Pons (tissue), 1 donor: ENCODE results near the gene UCP2.

Experiments
- DNase-seq: peaks from one replicate; pipeline ENCODE4 v3.0.0-alpha.2; 2016; ENCODE audit warnings: low spot score

Gene UCP2

DNA sequence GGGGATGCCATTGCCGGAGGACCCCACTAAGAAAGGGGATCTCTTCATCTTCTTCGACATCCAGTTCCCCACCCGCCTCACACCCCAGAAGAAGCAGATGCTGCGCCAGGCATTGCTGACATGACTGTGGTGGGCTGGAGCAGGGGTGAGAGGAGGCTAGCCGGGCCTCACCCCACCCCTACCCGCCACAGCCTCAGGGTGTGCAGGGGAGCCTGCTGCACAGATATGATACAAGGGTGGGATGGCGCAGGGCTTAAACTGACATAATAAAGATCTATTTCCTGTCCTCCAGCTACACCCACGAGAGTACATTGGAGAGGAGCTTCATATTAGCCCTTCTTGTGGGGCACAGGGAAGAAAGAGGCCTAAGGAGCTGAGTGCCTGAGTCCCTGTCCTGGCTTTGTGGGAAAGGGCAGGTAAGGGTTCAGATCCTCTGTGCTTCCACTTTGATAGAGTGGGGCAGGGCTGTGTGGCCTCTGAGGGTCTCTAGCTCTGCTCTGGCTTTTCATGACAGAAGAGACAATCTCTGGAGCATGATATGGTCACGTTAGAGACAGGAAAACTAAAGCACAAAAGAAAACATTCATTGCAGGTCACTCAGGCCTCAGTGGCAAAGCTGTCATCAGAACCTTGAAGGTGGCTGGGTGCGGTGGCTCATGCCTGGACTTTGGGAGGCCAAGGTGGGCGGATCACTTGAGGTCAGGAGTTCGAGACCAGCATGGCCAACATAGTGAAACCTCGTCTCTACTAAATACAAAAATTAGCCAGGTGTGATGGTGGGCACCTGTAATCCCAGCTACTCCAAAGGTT is 12.4 kb downstream of the UCP2 start:
- DNase-seq = no peak

- no peak for DNase-seq
Measured at GRCh38 chr11:73969091-73969490, 13.6 kb downstream of the UCP2 start.

- DNase-seq = no peak
Measured at GRCh38 chr11:73968356-73968966, 14.2 kb downstream of the UCP2 start.

DNA sequence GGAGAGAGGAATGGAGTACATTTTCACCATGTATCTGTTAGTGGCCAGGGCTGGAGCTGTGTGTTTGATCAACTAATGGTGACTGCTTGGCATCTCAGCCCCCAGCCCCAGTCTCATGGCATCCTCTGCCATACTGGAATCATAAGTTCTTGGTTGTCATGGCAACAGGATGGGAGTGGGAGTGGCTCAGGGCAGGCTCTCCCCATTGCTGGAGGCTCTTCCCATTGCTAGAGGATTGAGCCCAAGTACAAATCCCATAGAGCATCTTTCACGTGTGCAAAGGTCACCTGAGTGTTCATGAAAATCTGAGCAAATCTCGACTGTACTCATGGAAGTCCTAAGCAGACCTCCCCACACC is 16.9 kb downstream of the UCP2 start:
- DNase-seq = no peak

DNA sequence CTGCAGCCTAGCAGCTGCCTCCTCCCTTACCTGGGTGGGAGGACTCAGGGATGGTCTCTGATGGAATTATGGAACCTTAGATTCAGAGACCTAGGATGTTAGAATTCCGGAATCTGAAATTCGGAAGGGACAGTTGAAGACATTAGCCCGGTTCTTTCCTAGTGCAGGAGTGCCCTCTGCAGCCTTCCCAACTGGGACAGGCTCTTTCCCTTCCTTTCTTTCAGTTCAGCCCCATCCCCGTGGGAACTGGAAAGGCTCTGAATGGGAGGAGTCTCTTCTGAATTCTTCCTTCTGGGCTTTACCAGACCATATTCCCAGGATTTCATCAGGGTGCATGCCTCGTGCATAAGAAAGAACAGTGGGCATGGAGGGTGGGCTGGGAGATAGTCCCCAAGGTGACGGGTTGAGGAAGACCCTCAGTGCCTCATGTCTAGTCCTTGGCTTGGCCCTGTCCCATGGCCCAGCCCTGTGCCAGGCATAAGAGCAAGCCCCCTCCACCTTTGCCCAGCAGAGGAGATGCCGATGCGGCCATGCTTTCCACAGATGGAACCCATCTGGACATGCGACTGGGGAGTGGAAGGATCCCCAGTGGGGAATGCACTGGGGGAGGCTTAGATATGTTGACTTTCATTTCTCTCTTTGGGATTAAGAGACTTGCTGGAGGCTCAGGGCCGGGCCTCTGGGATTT is 17.4 kb downstream of the UCP2 start:
- no peak for DNase-seq

DNA sequence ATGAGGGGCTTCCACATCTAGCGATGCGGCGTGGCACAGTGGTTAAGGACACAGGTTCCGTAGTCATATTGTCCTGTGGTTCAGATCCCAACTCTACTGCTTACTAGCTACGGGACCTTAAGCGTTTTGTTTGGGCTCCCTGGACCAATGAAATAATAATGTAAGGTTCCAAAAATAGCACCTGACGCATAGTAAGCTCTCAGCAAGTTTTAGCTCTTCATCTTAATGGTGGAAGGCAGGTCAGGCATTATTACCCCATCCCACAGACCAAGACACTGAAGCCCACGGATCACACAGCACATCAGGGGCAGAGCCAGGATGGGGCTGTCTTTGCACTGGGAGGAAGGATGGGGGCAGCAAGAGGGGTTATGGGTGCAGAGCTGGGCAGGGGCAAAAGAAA is 18.8 kb downstream of the UCP2 start:
- DNase-seq = no peak

DNA sequence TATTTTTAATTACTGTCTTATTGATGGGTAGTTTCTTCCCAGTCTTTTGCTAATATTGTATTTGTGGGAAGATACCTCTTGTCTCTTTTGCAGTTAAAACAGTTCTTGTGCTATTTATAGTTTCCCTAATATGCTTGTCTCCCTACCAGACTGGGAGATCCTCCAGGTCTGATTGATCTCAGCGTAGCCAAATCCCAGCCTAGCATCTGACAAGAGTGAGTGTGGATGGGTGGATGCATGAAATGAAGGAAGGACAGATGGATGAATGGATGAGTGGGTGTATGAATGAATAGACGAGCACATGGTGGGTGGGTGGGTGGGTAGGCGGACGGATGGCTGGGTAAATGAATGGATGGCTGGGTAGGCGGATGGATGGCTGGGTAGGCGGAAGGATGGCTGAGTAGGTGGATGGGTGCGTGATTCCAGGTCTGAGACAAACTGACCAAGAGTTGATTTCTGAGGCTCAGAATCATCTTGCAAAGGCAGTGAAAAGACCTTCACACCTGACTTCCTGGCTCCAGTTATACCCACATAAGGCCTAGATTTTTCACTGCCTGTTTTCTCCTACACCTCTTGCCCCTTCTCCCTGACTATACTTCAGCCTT is 20.4 kb downstream of the UCP2 start:
- DNase-seq = no peak

GRCh38 chr11:73961321-73961720 is 21.3 kb downstream of the UCP2 start:
- DNase-seq = no peak

- DNase-seq = no peak
Measured at GRCh38 chr11:73958521-73959141, 24.0 kb downstream of the UCP2 start.

GRCh38 chr11:73957654-73958361 is 24.8 kb downstream of the UCP2 start:
- no peak for DNase-seq

DNA sequence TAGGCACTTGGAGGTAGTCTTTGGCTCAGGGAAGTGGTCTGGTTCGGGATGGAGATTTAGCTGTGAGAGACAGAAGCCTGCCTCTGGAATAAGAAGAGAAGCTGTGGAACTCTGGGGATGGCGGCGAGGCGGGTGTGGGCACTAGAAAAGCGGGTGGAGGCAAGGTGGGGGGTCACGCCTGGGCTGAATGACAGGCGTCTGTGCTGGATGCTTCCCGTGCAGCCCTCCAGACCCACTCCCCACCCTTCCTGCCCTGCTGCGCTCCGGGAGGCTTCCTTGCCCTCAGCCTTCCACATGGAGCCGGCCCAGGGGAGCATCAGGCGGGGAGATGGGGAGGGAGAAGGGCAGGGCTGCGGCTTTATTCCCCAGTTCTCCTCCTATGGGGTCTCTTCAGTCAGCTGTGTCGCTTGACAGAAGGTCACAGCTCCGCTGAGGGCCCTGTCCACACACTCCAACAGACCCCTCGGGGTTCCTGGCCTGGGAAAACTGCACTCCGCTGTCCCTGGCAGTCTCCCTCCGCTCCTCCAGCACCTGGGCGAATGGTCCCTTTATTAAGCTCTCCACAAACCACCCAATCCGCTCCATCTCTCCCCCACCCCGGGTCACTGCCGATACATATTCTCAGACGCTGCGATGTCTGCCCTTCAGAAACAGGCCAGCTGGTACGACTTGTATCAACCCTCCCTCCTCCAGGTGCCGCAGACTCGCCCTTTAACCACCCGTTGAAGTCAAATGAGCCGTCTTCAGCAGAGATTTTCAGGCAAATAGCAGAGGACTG is 25.6 kb downstream of the UCP2 start:
- no peak for DNase-seq

DNA sequence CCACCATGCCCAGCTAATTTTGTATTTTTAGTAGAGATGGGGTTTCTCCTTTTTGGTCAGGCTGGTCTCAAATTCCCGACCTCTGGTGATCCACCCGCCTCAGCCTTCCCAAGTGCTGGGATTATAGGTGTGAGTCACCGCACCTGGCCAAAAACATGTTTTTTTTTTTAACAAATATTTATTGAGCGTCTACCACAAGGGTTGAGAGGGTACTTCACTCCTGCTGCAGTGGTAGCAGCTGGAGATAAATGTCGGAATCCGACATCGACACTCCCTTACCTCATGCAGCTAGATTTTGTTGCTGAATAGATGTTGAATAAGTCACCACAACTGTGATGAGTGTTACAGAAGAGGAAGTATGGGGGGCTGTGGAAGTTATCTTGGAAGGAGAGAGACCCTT is 30.8 kb downstream of the UCP2 start:
- no peak for DNase-seq

DNA sequence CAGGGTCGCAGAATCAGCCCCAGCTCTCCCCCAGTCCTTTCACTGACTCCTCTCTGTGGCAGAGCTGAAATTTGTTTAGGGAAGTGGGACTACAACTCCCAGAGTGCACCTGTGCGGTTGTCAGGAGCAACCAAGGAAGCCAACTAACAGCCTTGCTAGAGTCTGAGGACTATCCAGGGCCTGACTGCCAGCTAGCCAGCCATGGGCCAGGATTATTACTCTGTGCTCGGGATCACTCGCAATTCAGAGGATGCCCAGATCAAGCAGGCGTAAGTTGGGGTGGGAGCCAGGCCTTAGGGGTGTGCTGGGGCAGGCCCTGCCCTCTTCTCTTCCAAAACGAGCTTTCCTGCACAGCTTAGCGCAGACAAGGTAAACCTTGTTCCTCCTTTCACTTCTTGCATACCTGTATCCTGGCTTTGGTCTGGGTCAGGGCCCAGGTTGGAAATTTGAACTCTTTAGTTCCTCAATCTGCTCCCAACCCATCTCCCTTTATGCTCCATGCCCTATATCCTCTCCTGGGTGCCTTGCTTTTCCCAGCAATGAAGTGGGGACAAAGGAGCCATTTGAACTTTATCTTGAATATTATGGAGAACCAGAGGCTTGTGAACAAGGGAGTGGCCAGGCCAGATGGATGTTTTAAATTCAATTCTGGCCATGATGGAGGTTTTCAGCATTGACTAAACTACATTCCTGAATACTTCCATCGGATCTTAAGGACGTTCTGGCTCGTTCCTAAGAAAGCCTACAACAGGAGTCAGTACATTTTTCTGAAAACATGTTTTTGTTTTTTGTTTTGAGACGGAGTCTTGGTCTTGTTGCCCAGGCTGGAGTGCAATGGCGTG is 31.6 kb downstream of the UCP2 start, which contains the start of gene DNAJB13:
Gene DNAJB13, plus strand, starts transcription at position 158 of the 842 bp plus-strand sequence. Its CDS starts 44 bp downstream, at position 202.
- DNase-seq = no peak

GRCh38 chr11:73949912-73950311 is 32.7 kb downstream of the UCP2 start:
- no peak for DNase-seq

DNA sequence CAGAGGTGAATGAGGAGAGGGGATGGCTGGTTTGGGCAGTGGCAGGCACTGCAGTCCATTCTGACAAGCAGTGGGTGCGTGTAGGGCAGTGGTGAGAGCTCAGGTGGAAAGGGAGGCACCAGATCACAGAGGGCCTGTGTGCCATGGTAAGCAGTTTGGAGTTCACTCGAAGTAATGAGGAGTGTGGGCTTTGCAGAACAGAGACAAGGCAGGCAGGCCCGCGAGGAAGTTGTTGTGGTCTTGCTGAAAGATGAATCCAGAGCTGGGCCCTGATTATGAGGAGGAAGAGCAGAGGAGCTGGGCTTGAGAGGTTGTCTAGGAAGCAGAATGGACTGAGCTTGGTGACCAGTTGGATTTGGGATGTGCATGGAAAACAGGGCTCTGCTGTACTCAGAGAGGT is 33.4 kb downstream of the UCP2 start:
- DNase-seq = no peak

DNA sequence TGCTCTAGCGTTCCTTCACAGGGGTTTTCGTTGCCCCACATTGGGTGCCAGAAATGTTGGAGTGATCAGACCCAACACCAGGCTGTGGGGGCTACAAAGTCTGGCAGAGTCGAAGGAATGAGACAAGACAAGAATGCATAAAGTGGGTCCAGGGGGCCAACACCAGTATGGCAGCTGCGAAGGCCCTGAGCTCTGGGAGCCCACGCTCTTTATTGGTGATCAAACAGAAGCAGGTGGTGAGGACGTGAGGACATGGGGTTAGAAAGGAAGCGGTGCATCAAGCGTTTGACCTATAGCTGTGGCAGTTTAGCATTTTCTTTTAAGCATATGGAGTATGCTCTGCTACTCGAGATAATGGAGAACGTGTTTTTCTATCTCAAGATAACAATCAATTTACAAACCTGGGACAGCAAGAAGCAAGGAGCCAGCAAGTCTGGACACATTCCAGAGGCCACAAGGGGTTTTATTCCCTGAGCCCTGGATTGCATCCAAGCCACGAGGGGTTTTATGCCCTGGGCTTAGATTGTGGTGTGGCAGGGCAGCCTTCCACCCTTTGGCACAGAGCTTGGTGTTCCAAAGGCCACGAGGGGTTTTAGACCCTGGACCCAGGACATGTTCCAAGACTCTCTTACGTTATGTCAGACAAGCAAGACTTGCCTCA is 35.7 kb downstream of the UCP2 start:
- DNase-seq = no peak

GRCh38 chr11:73945396-73945795 is 37.2 kb downstream of the UCP2 start:
- DNase-seq = no peak

DNA sequence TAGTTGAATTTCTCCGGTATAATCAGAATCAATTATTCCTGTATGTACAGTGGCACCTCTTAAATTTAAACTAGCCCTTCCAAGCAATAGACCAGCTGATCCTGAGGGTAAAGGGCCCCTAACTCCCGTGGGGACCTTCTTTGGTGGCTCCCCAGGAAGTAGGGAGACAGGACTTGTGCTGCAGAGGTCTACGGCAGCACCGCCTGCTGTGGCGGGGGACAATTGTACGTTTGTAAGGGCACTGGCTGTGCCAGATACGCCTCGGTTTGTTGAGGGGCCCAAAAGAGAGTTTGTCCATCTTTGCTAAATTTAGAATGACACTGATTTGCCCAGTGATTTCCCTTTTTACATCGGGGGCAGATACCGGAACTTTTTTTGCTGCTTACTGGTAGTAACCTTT is 37.7 kb downstream of the UCP2 start:
- no peak for DNase-seq

DNA sequence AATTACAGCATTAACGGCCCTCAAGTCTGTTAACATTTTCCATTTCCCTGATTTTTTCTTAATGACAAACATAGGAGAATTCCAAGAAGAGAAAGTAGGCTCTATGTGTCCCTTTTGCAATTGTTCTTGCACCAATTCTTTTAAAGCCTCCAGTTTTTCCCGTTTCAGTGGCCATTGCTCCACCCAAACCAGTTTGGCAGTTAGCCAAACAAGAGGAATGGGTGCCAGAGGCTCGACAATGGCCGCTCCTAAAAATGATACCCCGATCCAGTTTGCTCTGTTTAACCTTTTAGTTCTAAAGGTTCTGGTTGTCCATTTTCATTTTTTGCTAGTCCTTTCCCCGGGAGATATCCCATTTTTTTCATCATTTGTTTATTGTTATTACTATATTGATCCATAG is 38.6 kb downstream of the UCP2 start:
- no peak for DNase-seq
